Trophoblast cell (in vitro differentiated cells and primary cell): Measurements from ENCODE around the gene RAB17.

Experiments
- DNase-seq, 2 donors: peaks; one replicate each; pipeline ENCODE4 v3.0.0-alpha.2; 2016
- H2AFZ ChIP-seq: 2 replicates; pipeline ENCODE4 v1.6.1; 2013; ENCODE audit warnings: low read length, moderate library complexity, mild to moderate bottlenecking; ENCODE audit not compliant: insufficient read depth, poor library complexity
- H2AK5ac ChIP-seq: 2 replicates; pipeline ENCODE4 v1.6.1; 2013; ENCODE audit warnings: mild to moderate bottlenecking, low read length
- H2BK120ac ChIP-seq: 2 replicates; pipeline ENCODE4 v1.6.1; 2013; ENCODE audit warnings: low read length, mild to moderate bottlenecking, moderate library complexity; ENCODE audit not compliant: insufficient read depth, poor library complexity
- H2BK12ac ChIP-seq: 2 replicates; pipeline ENCODE4 v1.6.1; 2013; ENCODE audit warnings: mild to moderate bottlenecking, low read length, moderate library complexity
- H2BK5ac ChIP-seq: 2 replicates; pipeline ENCODE4 v1.6.1; 2013; ENCODE audit warnings: low read length, low read depth, moderate library complexity, mild to moderate bottlenecking; ENCODE audit not compliant: poor library complexity
- H3K14ac ChIP-seq: 2 replicates; pipeline ENCODE4 v1.6.1; 2013; ENCODE audit warnings: mild to moderate bottlenecking, low read length
- H3K18ac ChIP-seq: 2 replicates; pipeline ENCODE4 v1.6.1; 2013; ENCODE audit warnings: mild to moderate bottlenecking, low read length
- H3K23ac ChIP-seq: 2 replicates; pipeline ENCODE4 v1.6.1; 2013; ENCODE audit warnings: low read length
- H3K27ac ChIP-seq: 2 replicates; pipeline ENCODE4 v1.5.1; 2013; ENCODE audit warnings: low read depth, mild to moderate bottlenecking, inconsistent platforms, low read length, moderate library complexity
- H3K27me3 ChIP-seq: 2 replicates; pipeline ENCODE4 v1.6.1; 2013; ENCODE audit warnings: inconsistent platforms, mild to moderate bottlenecking, low read length, moderate library complexity; ENCODE audit not compliant: insufficient read depth
- H3K36me3 ChIP-seq, 2 experiments: 1 replicate in 1 of 2; 2 replicates in 1 of 2; pipeline ENCODE4 v1.6.1; 2013; ENCODE audit warnings: low read length in 2 of 2, mild to moderate bottlenecking in 2 of 2, moderate library complexity in 1 of 2; ENCODE audit not compliant: insufficient read depth in 2 of 2, control insufficient read depth in 1 of 2
- H3K4ac ChIP-seq: 2 replicates; pipeline ENCODE4 v1.6.1; 2013; ENCODE audit warnings: low read depth, mild to moderate bottlenecking, low read length, moderate library complexity
- H3K4me1 ChIP-seq, 2 experiments: 1 replicate in 1 of 2; 2 replicates in 1 of 2; pipeline ENCODE4 v1.6.1; 2013; ENCODE audit warnings: low read length in 2 of 2, mild to moderate bottlenecking in 2 of 2, moderate library complexity in 1 of 2; ENCODE audit not compliant: insufficient read depth in 2 of 2, control insufficient read depth in 1 of 2
- H3K4me2 ChIP-seq: 2 replicates; pipeline ENCODE4 v1.6.1; 2013; ENCODE audit warnings: inconsistent platforms, mild to moderate bottlenecking, low read length, moderate library complexity
- H3K4me3 ChIP-seq: 2 replicates; pipeline ENCODE4 v1.5.1; 2013; ENCODE audit warnings: mild to moderate bottlenecking, low read depth, low read length, inconsistent platforms
- H3K79me1 ChIP-seq: one replicate; pipeline ENCODE4 v1.6.1; 2013; ENCODE audit warnings: low read length
- H3K79me2 ChIP-seq: 2 replicates; pipeline ENCODE4 v1.6.1; 2013; ENCODE audit warnings: low read length, mild to moderate bottlenecking; ENCODE audit not compliant: control insufficient read depth, insufficient read depth, poor library complexity
- H3K9ac ChIP-seq: 2 replicates; pipeline ENCODE4 v1.6.1; 2013; ENCODE audit warnings: mild to moderate bottlenecking, low read length
- H3K9me3 ChIP-seq: 2 replicates; pipeline ENCODE4 v1.6.1; 2013; ENCODE audit warnings: low read depth, mild to moderate bottlenecking, control low read depth, inconsistent platforms, low read length; ENCODE audit not compliant: insufficient read depth
- H4K12ac ChIP-seq: 2 replicates; pipeline ENCODE4 v1.6.1; 2013; ENCODE audit warnings: low read depth, mild to moderate bottlenecking, low read length, moderate library complexity
- H4K8ac ChIP-seq: 2 replicates; pipeline ENCODE4 v1.6.1; 2013; ENCODE audit warnings: low read depth, mild to moderate bottlenecking, low read length, moderate library complexity
- H4K91ac ChIP-seq: one replicate; pipeline ENCODE4 v1.6.1; 2013; ENCODE audit warnings: low read depth, mild to moderate bottlenecking, low read length, moderate library complexity
- WGBS: extraction: QIAGEN DNeasy Blood & Tissue Kit; methylation state at CpG from one replicate; pipeline ENCODE4 v1.1.7; 2013; ENCODE audit warnings: missing lambda C conversion rate; ENCODE audit not compliant: insufficient read length, insufficient coverage; ENCODE audit errors: extremely low coverage; 5-methylcytosine and 5-hydroxymethylcytosine counted together

Gene RAB17

GRCh38 chr2:237628247-237629187, 38.0 kb upstream of the RAB17 start:
- Histone ChIP-seq H2BK12ac (no peak overlapping the region), H2AFZ (peak overlapping the region; percentile 38), H3K9me3 (peaks cover 2% of the 10 kb centered on the region), H3K14ac (peak overlapping the region; percentile 75), H2AK5ac (no peak overlapping the region), H3K23ac (no peak overlapping the region), H4K8ac (no peak overlapping the region), H3K4me3 (peak overlapping the region; percentile 82), H3K27me3 (no peaks in the 10 kb centered on the region), H2BK5ac (no peak overlapping the region), H3K79me2 (peaks cover 2% of the 10 kb centered on the region), H2BK120ac (no peak overlapping the region), H3K4me1 (peaks cover 2 to 10% of the 10 kb centered on the region in 2 experiments), H3K36me3 (no peaks in the 10 kb centered on the region), H3K27ac (no peak overlapping the region), H4K91ac (no peak overlapping the region), H4K12ac (no peak overlapping the region), H3K4me2 (peak overlapping the region; percentile 92), H3K79me1 (peaks cover 6% of the 10 kb centered on the region), H3K9ac (peak overlapping the region; percentile 24), H3K4ac (no peak overlapping the region), H3K18ac (peak overlapping the region; percentile 31)
- no CpG with 5 or more reads among the region's 14 CpGs for WGBS
- DNase-seq: no peak

GRCh38 chr2:237627441-237628246, 37.1 kb upstream of the RAB17 start, which contains the start of gene LRRFIP1:
Gene LRRFIP1, plus strand, starts transcription at chr2:237627587. Its CDS starts 58 bp downstream, at chr2:237627645.
- no peaks in the 10 kb centered on the region for H3K27me3 ChIP-seq
- peak within 1 kb of the TSS; percentile 24 for H3K9ac ChIP-seq
- H3K79me2 ChIP-seq: peaks cover 2% of the 10 kb centered on the region
- peak within 1 kb of the TSS; percentile 92 for H3K4me2 ChIP-seq
- peaks cover 2% of the 10 kb centered on the region for H3K9me3 ChIP-seq
- H3K79me1 ChIP-seq: peaks cover 6% of the 10 kb centered on the region
- H3K23ac ChIP-seq: no peak within 1 kb of the TSS
- no CpG with 5 or more reads among the region's 114 CpGs for WGBS
- H3K18ac ChIP-seq: peak within 1 kb of the TSS; percentile 85
- peaks cover 2 to 7% of the 10 kb centered on the region in 2 experiments for H3K4me1 ChIP-seq
- DNase-seq: peak in 1 of 2 donors; percentile 29
- peak within 1 kb of the TSS; percentile 63 for H4K91ac ChIP-seq
- peak within 1 kb of the TSS; percentile 86 for H2AFZ ChIP-seq
- H2BK120ac ChIP-seq: peak within 1 kb of the TSS; percentile 62
- no peak within 1 kb of the TSS for H2BK5ac ChIP-seq
- peak within 1 kb of the TSS; percentile 25 for H3K4ac ChIP-seq
- H4K12ac ChIP-seq: peak within 1 kb of the TSS; percentile 58
- H3K27ac ChIP-seq: no peak within 1 kb of the TSS
- H2AK5ac ChIP-seq: no peak within 1 kb of the TSS
- peak within 1 kb of the TSS; percentile 69 for H4K8ac ChIP-seq
- peak within 1 kb of the TSS; percentile 15 for H2BK12ac ChIP-seq
- peak within 1 kb of the TSS; percentile 82 for H3K4me3 ChIP-seq
- no peaks in the 10 kb centered on the region for H3K36me3 ChIP-seq
- H3K14ac ChIP-seq: peak within 1 kb of the TSS; percentile 75

- H2BK120ac ChIP-seq: no peak overlapping the region
- no peak overlapping the region for H3K4ac ChIP-seq
- WGBS: no CpG with 5 or more reads among the region's 54 CpGs
- peaks cover 6% of the 10 kb centered on the region for H3K79me1 ChIP-seq
- DNase-seq: no peak
- peak overlapping the region; percentile 58 for H4K12ac ChIP-seq
- H3K9ac ChIP-seq: no peak overlapping the region
- no peak overlapping the region for H3K14ac ChIP-seq
- H3K27me3 ChIP-seq: no peaks in the 10 kb centered on the region
- peak overlapping the region; percentile 53 for H4K91ac ChIP-seq
- peaks cover 2 to 7% of the 10 kb centered on the region in 2 experiments for H3K4me1 ChIP-seq
- no peak overlapping the region for H2AFZ ChIP-seq
- peak overlapping the region; percentile 27 for H4K8ac ChIP-seq
- H3K36me3 ChIP-seq: no peaks in the 10 kb centered on the region
- no peak overlapping the region for H3K18ac ChIP-seq
- H2BK12ac ChIP-seq: peak overlapping the region; percentile 15
- H3K27ac ChIP-seq: no peak overlapping the region
- H2AK5ac ChIP-seq: no peak overlapping the region
- no peak overlapping the region for H2BK5ac ChIP-seq
- peaks cover 2% of the 10 kb centered on the region for H3K9me3 ChIP-seq
- H3K4me3 ChIP-seq: peak overlapping the region; percentile 82
- peaks cover 2% of the 10 kb centered on the region for H3K79me2 ChIP-seq
- H3K23ac ChIP-seq: no peak overlapping the region
- H3K4me2 ChIP-seq: peak overlapping the region; percentile 86
Observed at GRCh38 chr2:237626813-237627440, 36.4 kb upstream of the RAB17 start.

GRCh38 chr2:237625777-237626176, 35.2 kb upstream of the RAB17 start:
- Histone ChIP-seq H2AFZ (no peak overlapping the region), H2BK5ac (no peak overlapping the region), H2BK12ac (no peak overlapping the region), H3K9me3 (peaks cover 2% of the 10 kb centered on the region), H3K27me3 (no peaks in the 10 kb centered on the region), H3K4ac (no peak overlapping the region), H3K23ac (no peak overlapping the region), H3K79me2 (peaks cover 2% of the 10 kb centered on the region), H3K79me1 (peaks cover 6% of the 10 kb centered on the region), H3K18ac (no peak overlapping the region), H3K36me3 (no peaks in the 10 kb centered on the region), H3K9ac (no peak overlapping the region), H4K12ac (no peak overlapping the region), H3K4me2 (no peak overlapping the region), H4K91ac (no peak overlapping the region), H2BK120ac (no peak overlapping the region), H4K8ac (no peak overlapping the region), H3K4me1 (peaks cover 2 to 7% of the 10 kb centered on the region in 2 experiments), H3K14ac (no peak overlapping the region), H2AK5ac (no peak overlapping the region), H3K27ac (no peak overlapping the region), H3K4me3 (no peak overlapping the region)
- DNase-seq: no peak
- no CpG with 5 or more reads among the region's 6 CpGs for WGBS
